ENCODE results near the gene KLRG1.

KLRG1 gene

GRCh38 chr12:8987163-8987562 is 2.2 kb upstream of the KLRG1 start:
- no peak for DNase-seq

GRCh38 chr12:8987685-8988084 is 1.7 kb upstream of the KLRG1 start:
- no peak for DNase-seq

GRCh38 chr12:8991371-8992345 is 2.3 kb downstream of the KLRG1 start:
- no peak for DNase-seq

GRCh38 chr12:8993827-8994226 is 4.5 kb downstream of the KLRG1 start:
- no peak for DNase-seq

- DNase-seq, result no peak
Observed at GRCh38 chr12:8995021-8995775, 5.9 kb downstream of the KLRG1 start.

GRCh38 chr12:8996682-8997405 is 7.5 kb downstream of the KLRG1 start:
- DNase-seq, result no peak

GRCh38 chr12:9001233-9001632 is 11.9 kb downstream of the KLRG1 start:
- DNase-seq, result no peak

- DNase-seq, result no peak
Observed at GRCh38 chr12:9002335-9002734, 13.0 kb downstream of the KLRG1 start.

- DNase-seq, result no peak
Observed at GRCh38 chr12:9022592-9022991, 33.2 kb downstream of the KLRG1 start.

GRCh38 chr12:9024512-9024911 is 35.2 kb downstream of the KLRG1 start:
- DNase-seq, result no peak

- no peak for DNase-seq
Observed at GRCh38 chr12:9027161-9028059, 38.1 kb downstream of the KLRG1 start.

- no peak for DNase-seq
Observed at GRCh38 chr12:9030776-9031175, 41.4 kb downstream of the KLRG1 start.

GRCh38 chr12:9032202-9032964 is 43.0 kb downstream of the KLRG1 start:
- DNase-seq, result no peak

GRCh38 chr12:9033265-9033887 is 44.0 kb downstream of the KLRG1 start:
- no peak for DNase-seq

GRCh38 chr12:9034095-9034494 is 44.7 kb downstream of the KLRG1 start:
- DNase-seq, result no peak

GRCh38 chr12:9036227-9036626 is 46.9 kb downstream of the KLRG1 start:
- DNase-seq, result no peak

GRCh38 chr12:9037431-9037830 is 48.1 kb downstream of the KLRG1 start:
- no peak for DNase-seq

- peak; percentile 18 for DNase-seq
Observed at GRCh38 chr12:9039397-9039977, 50.1 kb downstream of the KLRG1 start.

GRCh38 chr12:9040484-9041186 is 51.3 kb downstream of the KLRG1 start:
- no peak for DNase-seq

- DNase-seq, result no peak
Observed at GRCh38 chr12:9041321-9041720, 52.0 kb downstream of the KLRG1 start.

All from GF-D8 (cell line).